ENCODE measurements around the gene NGFR.

Gene NGFR

DNA sequence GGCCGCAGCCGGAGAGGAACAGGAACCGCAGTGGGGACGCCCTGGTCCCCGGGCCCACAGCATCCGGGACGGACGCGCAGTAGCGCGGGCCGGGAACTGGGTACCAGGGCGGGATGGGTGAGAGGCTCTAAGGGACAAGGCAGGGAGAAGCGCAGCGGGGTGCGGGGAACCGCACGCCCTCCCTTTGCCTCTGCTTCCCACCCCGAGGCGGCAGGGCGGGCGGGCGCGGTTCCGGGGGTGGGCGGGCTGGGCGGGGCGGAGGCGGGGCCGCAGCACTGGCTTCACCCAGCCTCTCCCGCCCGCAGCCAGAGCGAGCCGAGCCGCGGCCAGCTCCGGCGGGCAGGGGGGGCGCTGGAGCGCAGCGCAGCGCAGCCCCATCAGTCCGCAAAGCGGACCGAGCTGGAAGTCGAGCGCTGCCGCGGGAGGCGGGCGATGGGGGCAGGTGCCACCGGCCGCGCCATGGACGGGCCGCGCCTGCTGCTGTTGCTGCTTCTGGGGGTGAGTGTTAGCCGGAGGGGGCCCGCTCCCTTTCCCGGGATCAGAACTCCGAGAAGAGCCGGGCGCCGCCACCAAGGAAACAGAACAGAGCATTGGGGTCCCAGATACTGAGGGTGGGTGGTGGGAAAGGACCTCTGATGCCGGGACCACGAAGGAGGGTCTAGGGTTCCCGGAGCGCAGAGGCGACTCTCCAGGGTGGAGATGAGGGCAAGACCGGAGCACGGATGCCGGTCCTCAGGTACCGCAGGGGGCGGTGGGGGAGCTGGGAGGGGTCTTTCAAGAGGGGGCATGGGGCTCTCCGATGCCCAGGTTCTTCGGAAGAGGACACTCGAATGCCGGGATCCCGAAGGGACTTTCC is at the start of gene NGFR:
Gene NGFR, plus strand, starts transcription at position 308 of the 856 bp plus-strand sequence. Its CDS starts 125 bp downstream, at position 433.
- DNase-seq (ENCODE audit: low spot score), result peak; percentile 59

DNA sequence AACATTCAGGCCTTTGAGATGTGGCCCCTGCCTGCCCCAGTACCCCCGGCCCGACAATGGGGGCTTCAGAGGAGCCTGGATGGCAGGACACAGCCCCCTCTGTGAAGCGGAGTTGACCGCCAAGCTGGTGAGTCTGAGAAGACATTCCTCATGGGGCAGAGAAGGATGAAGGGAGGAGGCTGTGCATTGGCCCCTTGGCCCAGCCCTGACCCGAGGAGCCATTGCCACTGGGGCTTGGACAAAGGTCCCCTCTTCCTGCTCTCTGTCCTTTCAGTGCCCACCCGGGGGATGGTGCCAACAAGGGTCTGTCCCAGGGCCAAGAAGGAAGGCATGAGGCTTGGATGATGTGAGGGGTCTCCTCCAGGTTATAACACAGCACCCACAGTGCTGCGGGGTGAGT is 49.5 kb upstream of the NGFR start:
- DNase-seq (ENCODE audit: low spot score), result no peak

GRCh38 chr17:49447628-49448302 is 47.3 kb upstream of the NGFR start:
- DNase-seq (ENCODE audit: low spot score), result no peak

- DNase-seq (ENCODE audit: low spot score), result no peak
Measured at GRCh38 chr17:49450181-49450580, 44.9 kb upstream of the NGFR start.

DNA sequence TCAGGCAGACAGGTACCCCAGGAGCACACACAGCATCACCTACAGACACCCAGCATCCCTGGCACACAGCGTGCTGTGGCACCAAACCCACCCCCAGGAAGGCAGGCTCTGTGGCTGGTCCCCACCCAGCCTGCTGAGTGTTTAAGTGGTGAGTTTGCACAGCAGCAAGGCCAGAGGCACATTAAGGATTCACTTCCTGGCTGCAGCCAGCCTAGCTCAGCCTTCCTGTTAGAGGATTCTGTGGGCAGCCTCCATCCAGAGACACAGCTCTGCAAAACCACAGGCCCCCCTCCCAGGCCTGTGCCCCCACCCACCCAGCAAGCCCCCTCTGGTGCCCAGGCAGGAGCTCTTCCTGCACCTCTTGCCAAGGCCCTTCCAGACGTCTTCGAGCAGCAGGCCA is 44.4 kb upstream of the NGFR start:
- DNase-seq (ENCODE audit: low spot score), result no peak

DNA sequence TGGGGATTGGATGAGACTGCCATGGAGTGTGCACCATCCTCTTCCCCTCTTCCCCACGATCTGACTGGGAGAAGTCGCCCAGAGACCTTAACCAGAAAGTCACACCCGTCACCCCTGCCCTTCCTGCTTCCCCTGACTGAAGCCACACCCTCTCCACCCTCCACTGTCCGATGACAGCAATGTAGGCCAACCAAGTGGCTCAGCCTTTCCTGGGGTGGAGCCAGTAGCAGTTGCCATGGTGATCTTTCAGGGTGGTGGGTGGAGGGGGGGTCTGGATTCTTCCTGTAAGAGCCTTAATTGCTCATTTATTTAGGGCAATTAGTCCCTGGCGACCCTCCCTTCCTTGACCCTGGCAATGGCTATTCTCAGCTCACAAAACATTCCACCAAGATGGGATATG is 42.9 kb upstream of the NGFR start:
- no peak for DNase-seq (ENCODE audit: low spot score)

DNA sequence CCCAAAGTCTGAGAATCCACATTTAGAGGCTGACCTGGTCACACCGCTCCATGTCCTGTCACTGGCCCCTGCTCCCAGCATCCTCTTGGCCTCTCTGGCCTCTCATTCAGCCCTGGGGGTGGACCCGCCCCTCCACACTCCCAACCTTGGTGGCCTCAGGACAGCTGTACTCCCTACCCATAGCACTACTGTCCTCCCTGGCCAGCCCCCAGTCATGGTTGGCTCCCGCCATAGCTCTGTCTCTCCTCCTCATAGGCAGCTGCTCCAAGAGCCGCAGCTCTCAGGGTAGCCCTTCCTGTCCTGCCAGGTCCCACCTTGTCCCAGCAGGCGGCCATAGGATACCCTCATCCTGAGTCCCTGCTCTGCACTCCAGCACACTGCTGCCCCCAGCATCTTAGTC is 42.4 kb upstream of the NGFR start:
- no peak for DNase-seq (ENCODE audit: low spot score)

DNA sequence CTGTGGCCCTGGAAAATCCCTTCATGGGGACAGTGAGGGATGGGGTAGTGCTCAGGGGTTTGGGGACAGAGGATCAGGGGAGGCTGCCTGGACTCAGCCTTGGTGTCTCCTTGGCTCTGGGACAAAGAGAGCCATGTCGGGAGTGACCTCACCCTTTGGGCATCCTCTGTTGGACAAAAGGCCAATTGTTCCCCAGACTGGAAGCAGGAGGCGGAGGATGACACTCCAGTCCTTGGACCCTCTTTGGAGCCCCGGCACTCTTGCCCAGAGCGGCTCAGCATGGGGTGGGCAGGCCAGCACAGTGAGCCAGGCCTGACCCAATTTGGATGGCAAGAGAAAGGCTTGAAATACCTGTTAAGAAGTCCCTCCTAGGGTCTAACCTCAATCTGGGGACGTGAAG is 41.0 kb upstream of the NGFR start:
- DNase-seq (ENCODE audit: low spot score), result no peak

DNA sequence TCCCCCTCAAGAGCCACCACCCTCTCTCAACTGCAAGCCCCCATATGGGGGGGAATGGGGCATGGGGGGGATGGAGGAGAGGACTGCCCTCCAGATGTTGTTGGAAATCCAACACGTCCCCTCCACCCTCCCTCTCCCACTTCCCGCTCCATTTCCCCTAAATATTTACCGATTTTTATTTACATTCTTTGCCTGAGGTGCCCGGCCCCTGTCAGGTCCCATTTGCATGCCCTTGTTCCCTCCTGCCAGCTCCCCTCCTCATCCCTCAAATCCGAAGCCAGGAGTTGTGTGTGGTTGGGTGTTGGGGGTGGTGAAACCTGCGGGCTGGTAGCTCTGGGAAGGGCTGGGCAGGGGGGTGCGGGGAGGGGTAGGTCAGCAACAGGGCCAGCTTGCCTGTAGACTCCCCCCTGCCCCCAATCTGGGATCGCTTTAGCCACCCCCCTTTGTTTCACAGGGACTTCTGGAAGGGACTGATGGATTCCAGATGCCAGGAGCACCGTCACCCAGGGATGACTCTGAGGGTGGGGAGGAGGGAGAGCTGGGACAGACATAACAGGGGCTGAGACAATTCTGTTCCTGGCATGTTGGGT is 39.7 kb upstream of the NGFR start:
- DNase-seq (ENCODE audit: low spot score), result no peak

- DNase-seq (ENCODE audit: low spot score), result no peak
Measured at GRCh38 chr17:49456183-49456965, 38.7 kb upstream of the NGFR start.

DNA sequence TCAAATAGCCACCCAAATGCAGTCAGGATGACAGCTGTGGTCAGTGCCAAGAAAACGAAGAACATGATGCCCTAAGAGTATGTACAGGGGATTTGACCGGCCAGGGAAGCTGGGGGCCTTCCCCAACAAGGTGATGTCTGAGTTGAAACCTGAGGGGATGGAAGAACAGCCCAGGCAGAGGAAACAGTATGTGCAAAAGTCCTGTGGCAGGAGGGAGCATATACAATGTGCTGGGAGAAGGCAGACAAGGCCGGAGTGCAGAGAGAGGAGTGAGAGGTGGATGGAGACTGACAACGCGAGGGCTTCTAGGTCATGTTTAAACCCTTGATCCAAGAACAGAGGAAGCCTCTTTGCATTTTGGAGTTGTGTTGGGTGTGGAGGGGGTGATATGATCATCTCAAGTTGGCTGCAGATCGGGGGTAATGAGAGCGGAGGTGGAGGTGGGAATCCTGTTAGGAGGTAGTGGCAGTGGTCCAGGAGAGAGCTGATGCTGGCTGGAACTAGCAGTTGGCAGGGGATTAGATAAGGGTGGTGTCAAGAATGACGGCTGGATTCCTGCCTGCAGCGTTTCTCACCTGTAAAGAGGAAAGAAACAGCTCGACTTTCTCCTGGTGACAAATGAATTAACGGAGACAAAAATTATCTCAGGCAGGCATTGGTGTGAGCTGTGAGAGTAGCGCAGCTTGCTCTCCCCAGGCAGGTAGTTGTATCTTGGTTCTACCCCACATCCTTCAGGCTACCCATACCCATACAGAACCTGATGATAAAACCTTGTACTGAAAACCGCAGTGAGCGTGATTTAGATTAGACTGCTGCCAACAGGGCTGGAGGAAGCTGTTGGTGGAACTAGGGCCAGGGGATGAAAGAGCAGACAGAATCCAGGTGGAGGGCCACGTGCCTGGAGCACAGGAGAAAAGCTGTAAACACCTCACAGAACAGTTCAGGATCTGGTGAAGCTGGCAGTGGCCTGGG is 37.2 kb upstream of the NGFR start:
- DNase-seq (ENCODE audit: low spot score), result no peak

GRCh38 chr17:49459401-49459984 is 35.6 kb upstream of the NGFR start:
- no peak for DNase-seq (ENCODE audit: low spot score)

DNA sequence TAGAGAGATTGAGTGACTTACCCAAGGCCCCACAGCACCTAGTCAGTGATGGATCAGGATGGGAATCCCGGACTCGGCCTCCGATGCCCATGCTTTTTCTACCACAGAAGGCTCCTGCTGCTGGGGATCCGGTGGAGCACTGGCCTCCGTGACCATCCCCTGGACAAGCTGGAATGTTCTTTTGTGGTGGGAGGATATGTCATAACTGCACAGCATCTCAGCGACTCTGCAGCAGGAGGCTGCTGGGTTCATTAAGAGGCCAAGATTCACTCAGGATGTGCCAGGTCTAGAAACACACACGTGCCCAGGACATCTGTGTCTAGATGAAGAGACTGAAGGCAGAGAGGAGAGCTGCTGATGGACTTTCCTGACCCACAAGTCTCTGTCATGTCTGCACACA is 34.7 kb upstream of the NGFR start:
- no peak for DNase-seq (ENCODE audit: low spot score)

DNA sequence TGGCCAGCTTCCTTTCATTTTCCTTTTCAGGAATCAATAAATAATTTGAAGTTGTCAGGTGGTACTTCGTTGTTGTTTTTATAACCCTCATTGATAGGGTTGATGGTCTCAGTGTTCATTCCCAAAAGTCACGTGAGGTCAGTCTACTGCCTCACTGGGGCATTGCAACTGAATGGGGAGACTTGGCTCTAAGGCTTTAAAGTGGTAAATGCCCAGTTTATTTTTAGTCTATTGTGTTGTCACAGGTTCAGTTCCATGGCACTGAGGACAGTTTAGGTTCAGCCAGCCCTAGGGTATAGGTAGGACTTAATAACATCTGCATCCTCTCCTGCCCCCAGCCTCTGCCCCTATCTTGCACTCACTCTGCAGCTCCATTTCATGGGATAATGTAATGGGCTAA is 33.5 kb upstream of the NGFR start:
- no peak for DNase-seq (ENCODE audit: low spot score)

DNA sequence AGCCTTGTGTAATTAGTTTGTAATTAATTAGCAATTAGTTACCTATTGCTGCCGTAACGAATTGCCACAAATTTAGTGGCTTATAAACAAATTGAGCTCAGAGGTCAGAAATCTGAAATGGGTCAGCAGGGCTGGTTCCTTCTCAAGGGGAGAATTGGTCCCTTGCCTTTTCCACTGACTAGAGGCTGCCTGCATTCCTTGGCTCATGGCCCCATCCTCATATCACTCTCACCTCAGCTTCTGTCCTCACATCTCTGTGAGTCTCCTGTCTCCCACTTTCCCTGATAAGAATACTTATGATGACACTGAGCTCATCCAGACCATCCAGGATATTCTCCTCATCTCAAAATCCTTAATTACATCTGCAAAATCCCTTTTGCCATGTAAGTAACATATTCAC is 31.0 kb upstream of the NGFR start:
- DNase-seq (ENCODE audit: low spot score), result no peak

- no peak for DNase-seq (ENCODE audit: low spot score)
Measured at GRCh38 chr17:49465331-49465903, 29.7 kb upstream of the NGFR start.

- no peak for DNase-seq (ENCODE audit: low spot score)
Measured at GRCh38 chr17:49466436-49466835, 28.7 kb upstream of the NGFR start.

DNA sequence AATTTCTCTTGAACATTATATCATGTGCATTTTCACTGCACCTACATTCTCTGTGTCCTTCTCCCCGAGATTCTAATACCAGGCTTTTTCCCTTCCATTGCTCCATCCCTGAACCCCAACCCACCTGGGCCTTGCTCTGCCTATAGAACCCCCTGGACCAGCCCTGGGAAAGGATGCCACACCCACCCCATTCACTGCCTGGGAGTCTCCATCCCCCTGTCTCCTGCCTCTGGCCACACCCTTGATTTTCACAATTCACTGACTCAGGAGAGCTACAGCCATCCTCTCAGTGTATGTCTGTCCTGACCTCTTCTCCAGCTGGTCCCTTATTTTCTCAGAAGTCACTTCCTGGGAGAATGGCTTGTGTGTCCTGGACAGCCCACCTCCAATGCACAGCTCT is 27.9 kb upstream of the NGFR start:
- DNase-seq (ENCODE audit: low spot score), result no peak

DNA sequence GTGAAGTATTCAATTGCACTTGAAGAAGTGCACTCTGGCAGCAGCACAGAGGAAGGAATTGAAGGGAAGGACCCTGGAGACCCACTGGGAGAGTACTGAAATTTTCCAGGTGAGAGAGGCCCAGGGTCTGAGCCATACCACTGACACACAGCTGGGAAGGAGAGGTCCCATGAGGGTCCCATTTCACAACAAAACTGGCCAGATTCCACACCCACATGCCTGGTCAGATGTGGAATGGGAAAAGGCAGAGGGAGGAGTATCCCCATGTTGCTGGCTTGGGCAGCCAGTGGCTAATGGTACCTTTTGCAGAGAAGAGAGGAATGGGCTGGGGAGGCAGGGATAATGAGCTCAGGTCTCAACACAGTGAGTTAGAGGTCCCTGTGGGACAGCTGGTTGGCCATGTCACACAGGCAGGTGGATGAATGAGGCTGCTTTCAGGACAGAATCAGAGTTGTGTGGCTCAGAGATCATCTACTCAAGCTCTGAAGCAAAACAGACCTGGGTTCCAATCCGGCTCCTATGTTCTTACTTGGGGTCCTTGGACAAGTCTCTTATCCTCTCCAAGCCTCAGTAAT is 26.2 kb upstream of the NGFR start:
- DNase-seq (ENCODE audit: low spot score), result no peak
